Neural cell (in vitro differentiated cells): ENCODE results near the gene GUCA2A. TPM values are rescaled to one million over a fixed set of nuclear protein-coding genes. Genes with fewer than 3 reads are reported as not detected.

Experiments
- H2AFZ ChIP-seq: fragments of 200-600, 300-800 bp; sonication (generic), shearing (Covaris generic); 2 replicates; pipeline ENCODE4 v1.6.0; 2014; ENCODE audit warnings: low read depth, mild to moderate bottlenecking, antibody characterized with exemption, low read length, moderate library complexity
- H3F3A ChIP-seq: fragments of 200-600 bp; shearing (Covaris generic); 2 replicates; pipeline ENCODE4 v1.6.1; 2016; ENCODE audit warnings: mild to moderate bottlenecking, moderate library complexity, mixed read lengths, antibody characterized with exemption, low read length; ENCODE audit not compliant: insufficient read depth, poor library complexity, severe bottlenecking
- H3K27ac ChIP-seq: fragments of 200-600, 300-800 bp; sonication (generic), shearing (Covaris generic); 2 replicates; pipeline ENCODE4 v1.5.1; 2014; ENCODE audit warnings: mild to moderate bottlenecking, low read length, moderate library complexity
- H3K27me3 ChIP-seq: fragments of 300-800, 200-600 bp; sonication (generic), shearing (Covaris generic); 2 replicates; pipeline ENCODE4 v1.6.0; 2014; ENCODE audit warnings: mild to moderate bottlenecking, low read depth, low read length, moderate library complexity; ENCODE audit not compliant: insufficient read depth
- H3K36me3 ChIP-seq: fragments of 300-800, 200-600 bp; sonication (generic), shearing (Covaris generic); 2 replicates; pipeline ENCODE4 v1.5.1; 2014; ENCODE audit warnings: mild to moderate bottlenecking, antibody characterized with exemption, low read length, moderate library complexity; ENCODE audit not compliant: insufficient read depth
- H3K4me2 ChIP-seq: fragments of 300-800, 200-600 bp; sonication (generic), shearing (Covaris generic); 2 replicates; pipeline ENCODE4 v1.6.0; 2014; ENCODE audit warnings: mild to moderate bottlenecking, low read length
- H3K4me3 ChIP-seq: fragments of 300-800, 200-600 bp; sonication (generic), shearing (Covaris generic); 2 replicates; pipeline ENCODE4 v1.5.1; 2014; ENCODE audit warnings: mild to moderate bottlenecking, low read length, moderate library complexity
- H3K79me2 ChIP-seq: fragments of 200-600 bp; shearing (Covaris generic); replicated peaks from 2 replicates; pipeline ENCODE4 v1.6.0; 2014; ENCODE audit warnings: mild to moderate bottlenecking, low read length, moderate library complexity; ENCODE audit not compliant: insufficient read depth
- H3K9ac ChIP-seq: fragments of 300-800, 200-600 bp; sonication (generic), shearing (Covaris generic); 2 replicates; pipeline ENCODE4 v1.6.1; 2016; ENCODE audit warnings: mild to moderate bottlenecking, low read length, mixed read lengths
- H3K9me2 ChIP-seq: fragments of 200-600 bp; shearing (Covaris generic); 2 replicates; pipeline ENCODE4 v1.6.1; 2016; ENCODE audit warnings: mild to moderate bottlenecking, low read length, mixed read lengths; ENCODE audit not compliant: insufficient read depth
- H3K9me3 ChIP-seq: fragments of 200-600, 300-800 bp; sonication (generic), shearing (Covaris generic); 2 replicates; pipeline ENCODE4 v1.6.1; 2016; ENCODE audit warnings: mild to moderate bottlenecking, mixed run types, low read length, moderate library complexity, mixed read lengths
- H4K20me1 ChIP-seq: fragments of 200-600 bp; shearing (Covaris generic); 2 replicates; pipeline ENCODE4 v1.6.1; 2016; ENCODE audit warnings: mild to moderate bottlenecking, mixed run types; ENCODE audit not compliant: insufficient read depth
- EP300 ChIP-seq: fragments of 450-650 bp; conservative IDR thresholded peaks from 2 replicates; pipeline ENCODE4 v1.6.1; 2014; ENCODE audit warnings: antibody characterized with exemption, mild to moderate bottlenecking, moderate library complexity; ENCODE audit not compliant: poor library complexity, severe bottlenecking
- EZH2 ChIP-seq: fragments of 200-600, 300-800 bp; shearing (Covaris generic), sonication (generic); IDR thresholded peaks from 2 replicates; pipeline ENCODE4 v1.6.1; 2014; ENCODE audit warnings: antibody characterized with exemption, low read length, borderline replicate concordance, mild to moderate bottlenecking; ENCODE audit not compliant: insufficient read depth, poor library complexity, severe bottlenecking
- MXI1 ChIP-seq: fragments of 450-650 bp; conservative IDR thresholded peaks from 2 replicates; pipeline ENCODE4 v1.6.1; 2014; ENCODE audit warnings: antibody characterized with exemption, mild to moderate bottlenecking; ENCODE audit not compliant: poor library complexity, severe bottlenecking
- POLR2AphosphoS5 ChIP-seq: IDR thresholded peaks from 2 replicates; pipeline ENCODE4 v1.6.1; 2012
- RAD21 ChIP-seq: fragments of 450-650 bp; conservative IDR thresholded peaks from 2 replicates; pipeline ENCODE4 v1.6.1; 2014; ENCODE audit warnings: antibody characterized with exemption, mild to moderate bottlenecking, moderate library complexity
- SMC3 ChIP-seq: fragments of 450-650 bp; conservative IDR thresholded peaks from 2 replicates; pipeline ENCODE4 v1.6.1; 2014; ENCODE audit warnings: antibody characterized with exemption, mild to moderate bottlenecking, moderate library complexity; ENCODE audit not compliant: poor library complexity
- TAF1 ChIP-seq: IDR thresholded peaks from 2 replicates; pipeline ENCODE4 v1.6.1; 2012; ENCODE audit warnings: low read depth
- polyA plus RNA-seq: library from polyadenylated mRNA; depleted of rRNA; stranded (reverse); fragments of >200 nt; gene quantifications from 2 replicates; pipeline ENCODE4 v1.2.3, GENCODE V29; 2014
- TF ChIP-seq, protein P1 (sequence below): fragments of 450-650 bp; IDR thresholded peaks from 2 replicates; pipeline ENCODE4 v1.5.1; 2014; ENCODE audit warnings: antibody characterized with exemption, mild to moderate bottlenecking, moderate library complexity; ENCODE audit not compliant: poor library complexity, severe bottlenecking
- TF ChIP-seq, protein P2 (sequence below): IDR thresholded peaks from 2 replicates; pipeline ENCODE4 v1.6.1; 2012; ENCODE audit warnings: borderline replicate concordance

Gene GUCA2A
- polyA plus RNA-seq, 1 donor from 2014 or later: not detected

DNA sequence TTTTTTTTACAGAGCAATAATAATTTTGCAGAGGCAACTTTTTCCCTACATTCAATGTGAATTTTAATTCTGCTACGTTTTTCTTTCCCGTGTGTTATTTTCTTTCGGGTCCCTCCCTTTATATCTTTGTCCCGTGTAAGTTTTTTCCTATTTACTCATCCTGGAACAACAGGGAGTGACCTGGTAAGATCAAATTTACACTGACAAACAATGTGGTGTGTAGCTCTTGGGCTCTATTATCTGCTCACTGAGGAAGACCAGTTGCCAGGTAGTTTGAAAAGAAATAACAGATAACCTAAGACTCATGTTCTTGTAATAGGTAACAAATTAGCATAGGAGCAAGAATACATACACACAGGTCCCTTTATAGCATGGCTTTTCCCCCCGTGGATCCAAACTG lies 33.7 kb upstream of the GUCA2A start:
- Histone ChIP-seq H4K20me1 (no peaks in the 10 kb centered on the region), H3F3A (no peaks in the 10 kb centered on the region), H3K27me3 (no peaks in the 10 kb centered on the region), H3K36me3 (peaks cover 22% of the 10 kb centered on the region), H3K9me3 (no peaks in the 10 kb centered on the region), H3K27ac (no peak overlapping the region), H3K4me2 (no peak overlapping the region), H3K79me2 (peaks cover 5% of the 10 kb centered on the region), H3K9ac (no peak overlapping the region), H3K9me2 (no peaks in the 10 kb centered on the region), H3K4me3 (no peak overlapping the region), H2AFZ (no peak overlapping the region)
- no peak for TF ChIP-seq RAD21
- TF ChIP-seq, protein P1, sequence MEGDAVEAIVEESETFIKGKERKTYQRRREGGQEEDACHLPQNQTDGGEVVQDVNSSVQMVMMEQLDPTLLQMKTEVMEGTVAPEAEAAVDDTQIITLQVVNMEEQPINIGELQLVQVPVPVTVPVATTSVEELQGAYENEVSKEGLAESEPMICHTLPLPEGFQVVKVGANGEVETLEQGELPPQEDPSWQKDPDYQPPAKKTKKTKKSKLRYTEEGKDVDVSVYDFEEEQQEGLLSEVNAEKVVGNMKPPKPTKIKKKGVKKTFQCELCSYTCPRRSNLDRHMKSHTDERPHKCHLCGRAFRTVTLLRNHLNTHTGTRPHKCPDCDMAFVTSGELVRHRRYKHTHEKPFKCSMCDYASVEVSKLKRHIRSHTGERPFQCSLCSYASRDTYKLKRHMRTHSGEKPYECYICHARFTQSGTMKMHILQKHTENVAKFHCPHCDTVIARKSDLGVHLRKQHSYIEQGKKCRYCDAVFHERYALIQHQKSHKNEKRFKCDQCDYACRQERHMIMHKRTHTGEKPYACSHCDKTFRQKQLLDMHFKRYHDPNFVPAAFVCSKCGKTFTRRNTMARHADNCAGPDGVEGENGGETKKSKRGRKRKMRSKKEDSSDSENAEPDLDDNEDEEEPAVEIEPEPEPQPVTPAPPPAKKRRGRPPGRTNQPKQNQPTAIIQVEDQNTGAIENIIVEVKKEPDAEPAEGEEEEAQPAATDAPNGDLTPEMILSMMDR: no peak
- no peak for TF ChIP-seq TAF1
- TF ChIP-seq, protein P2, sequence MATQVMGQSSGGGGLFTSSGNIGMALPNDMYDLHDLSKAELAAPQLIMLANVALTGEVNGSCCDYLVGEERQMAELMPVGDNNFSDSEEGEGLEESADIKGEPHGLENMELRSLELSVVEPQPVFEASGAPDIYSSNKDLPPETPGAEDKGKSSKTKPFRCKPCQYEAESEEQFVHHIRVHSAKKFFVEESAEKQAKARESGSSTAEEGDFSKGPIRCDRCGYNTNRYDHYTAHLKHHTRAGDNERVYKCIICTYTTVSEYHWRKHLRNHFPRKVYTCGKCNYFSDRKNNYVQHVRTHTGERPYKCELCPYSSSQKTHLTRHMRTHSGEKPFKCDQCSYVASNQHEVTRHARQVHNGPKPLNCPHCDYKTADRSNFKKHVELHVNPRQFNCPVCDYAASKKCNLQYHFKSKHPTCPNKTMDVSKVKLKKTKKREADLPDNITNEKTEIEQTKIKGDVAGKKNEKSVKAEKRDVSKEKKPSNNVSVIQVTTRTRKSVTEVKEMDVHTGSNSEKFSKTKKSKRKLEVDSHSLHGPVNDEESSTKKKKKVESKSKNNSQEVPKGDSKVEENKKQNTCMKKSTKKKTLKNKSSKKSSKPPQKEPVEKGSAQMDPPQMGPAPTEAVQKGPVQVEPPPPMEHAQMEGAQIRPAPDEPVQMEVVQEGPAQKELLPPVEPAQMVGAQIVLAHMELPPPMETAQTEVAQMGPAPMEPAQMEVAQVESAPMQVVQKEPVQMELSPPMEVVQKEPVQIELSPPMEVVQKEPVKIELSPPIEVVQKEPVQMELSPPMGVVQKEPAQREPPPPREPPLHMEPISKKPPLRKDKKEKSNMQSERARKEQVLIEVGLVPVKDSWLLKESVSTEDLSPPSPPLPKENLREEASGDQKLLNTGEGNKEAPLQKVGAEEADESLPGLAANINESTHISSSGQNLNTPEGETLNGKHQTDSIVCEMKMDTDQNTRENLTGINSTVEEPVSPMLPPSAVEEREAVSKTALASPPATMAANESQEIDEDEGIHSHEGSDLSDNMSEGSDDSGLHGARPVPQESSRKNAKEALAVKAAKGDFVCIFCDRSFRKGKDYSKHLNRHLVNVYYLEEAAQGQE: no peak
- no peak for TF ChIP-seq EP300
- TF ChIP-seq MXI1: no peak
- no peak for TF ChIP-seq SMC3

DNA sequence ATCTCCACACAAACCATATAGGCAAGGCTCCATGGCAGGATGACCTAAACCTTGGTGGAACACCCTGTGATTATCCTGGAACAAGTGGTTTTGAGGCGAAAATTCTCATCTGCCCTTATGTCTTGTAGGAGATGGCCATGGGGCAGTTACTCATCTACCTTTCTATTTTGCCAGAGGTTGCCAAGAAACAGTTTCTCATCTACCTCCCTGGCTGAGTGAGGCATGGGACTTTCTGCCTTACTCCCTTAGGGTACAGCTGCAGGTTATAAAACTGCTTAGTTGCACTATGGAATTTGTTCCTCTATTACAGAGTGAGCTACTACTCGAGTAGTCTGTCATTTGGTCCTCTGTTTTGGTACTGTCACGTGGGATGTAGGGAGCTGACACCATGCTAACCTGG lies 31.3 kb upstream of the GUCA2A start:
- TF ChIP-seq, protein P1: no peak
- TF ChIP-seq POLR2AphosphoS5 (no peak), RAD21 (no peak), EZH2 (no peak), SMC3 (no peak), MXI1 (no peak), EP300 (no peak), TAF1 (no peak)
- TF ChIP-seq, protein P2: no peak
- Histone ChIP-seq H3K79me2 (peaks cover 5% of the 10 kb centered on the region), H3K36me3 (peaks cover 16% of the 10 kb centered on the region), H3K9ac (no peak overlapping the region), H3K27me3 (no peaks in the 10 kb centered on the region), H4K20me1 (no peaks in the 10 kb centered on the region), H3K4me3 (no peak overlapping the region), H3K9me3 (no peaks in the 10 kb centered on the region), H3F3A (no peaks in the 10 kb centered on the region), H2AFZ (no peak overlapping the region), H3K4me2 (no peak overlapping the region), H3K9me2 (no peaks in the 10 kb centered on the region), H3K27ac (no peak overlapping the region)
